Osteoblast (primary cell): Measurements from ENCODE around the gene CMSS1. TPM values are rescaled to one million over a fixed set of nuclear protein-coding genes. Genes with fewer than 3 reads are reported as not detected.

Experiments
- DNase-seq: peaks from one replicate; pipeline ENCODE4 v3.0.0; 2011; ENCODE audit warnings: low spot score, mixed read lengths; ENCODE audit not compliant: insufficient read length; ENCODE audit errors: missing footprints
- H2AFZ ChIP-seq: 2 replicates; pipeline ENCODE4 v1.6.0; 2011; ENCODE audit warnings: mild to moderate bottlenecking, low read length
- H3K27ac ChIP-seq: 2 replicates; pipeline ENCODE4 v1.5.1; 2011; ENCODE audit warnings: mild to moderate bottlenecking, low read depth, low read length, moderate library complexity
- H3K27me3 ChIP-seq: 2 replicates; pipeline ENCODE4 v1.6.0; 2012; ENCODE audit warnings: mild to moderate bottlenecking, control low read depth, inconsistent platforms, low read length, moderate library complexity; ENCODE audit not compliant: insufficient read depth
- H3K36me3 ChIP-seq: 2 replicates; pipeline ENCODE4 v1.5.1; 2011; ENCODE audit warnings: mild to moderate bottlenecking, low read length, control low read depth, moderate library complexity; ENCODE audit not compliant: insufficient read depth
- H3K4me1 ChIP-seq: 2 replicates; pipeline ENCODE4 v1.5.1; 2011; ENCODE audit warnings: mild to moderate bottlenecking, low read length, control low read depth, moderate library complexity; ENCODE audit not compliant: insufficient read depth
- H3K4me2 ChIP-seq: 2 replicates; pipeline ENCODE4 v1.6.0; 2011; ENCODE audit warnings: mild to moderate bottlenecking, low read length; ENCODE audit not compliant: insufficient read depth
- H3K4me3 ChIP-seq: fragments of 200-600 bp; sonication (generic); 3 replicates; pipeline ENCODE4 v1.5.1; 2012; ENCODE audit warnings: mild to moderate bottlenecking, low read length, inconsistent platforms; ENCODE audit not compliant: insufficient read depth
- H3K79me2 ChIP-seq: 2 replicates; pipeline ENCODE4 v1.6.0; 2012; ENCODE audit warnings: mild to moderate bottlenecking, low read length, control low read depth, inconsistent platforms; ENCODE audit not compliant: insufficient read depth
- H3K9me3 ChIP-seq: 2 replicates; pipeline ENCODE4 v1.5.1; 2011; ENCODE audit warnings: low read depth, low read length, control low read depth
- H4K20me1 ChIP-seq: 2 replicates; pipeline ENCODE4 v1.6.0; 2012; ENCODE audit warnings: mild to moderate bottlenecking, low read length, control low read depth; ENCODE audit not compliant: insufficient read depth
- CTCF ChIP-seq: IDR thresholded peaks from 2 replicates; pipeline ENCODE4 v1.5.1; 2011; ENCODE audit warnings: mild to moderate bottlenecking, low read depth, low read length, moderate library complexity; ENCODE audit errors: extremely low read depth
- total RNA-seq: library from RNA; depleted of rRNA; stranded (reverse); fragments of >200 nt; gene quantifications from 2 replicates; pipeline ENCODE4 v1.2.3, GENCODE V29; 2012

Gene CMSS1
- total RNA-seq, 1 donor: 15.9 TPM

GRCh38 chr3:99869621-99870020 is 52.0 kb downstream of the CMSS1 start:
- Histone ChIP-seq H3K27me3 (no peaks in the 10 kb centered on the region), H3K79me2 (peaks cover 78% of the 10 kb centered on the region), H3K4me1 (peaks cover 58% of the 10 kb centered on the region), H3K9me3 (no peaks in the 10 kb centered on the region), H3K4me2 (no peak overlapping the region), H3K36me3 (peaks cover 29% of the 10 kb centered on the region), H3K27ac (no peak overlapping the region), H2AFZ (no peak overlapping the region), H4K20me1 (peaks cover 3% of the 10 kb centered on the region), H3K4me3 (no peak overlapping the region)
- TF ChIP-seq CTCF: no peak
- no peak for DNase-seq

GRCh38 chr3:99870712-99871111 is 53.0 kb downstream of the CMSS1 start:
- Histone ChIP-seq H3K36me3 (peaks cover 26% of the 10 kb centered on the region), H3K4me1 (peaks cover 49% of the 10 kb centered on the region), H2AFZ (no peak overlapping the region), H3K9me3 (no peaks in the 10 kb centered on the region), H3K27me3 (no peaks in the 10 kb centered on the region), H3K27ac (no peak overlapping the region), H3K79me2 (peaks cover 85% of the 10 kb centered on the region), H3K4me3 (no peak overlapping the region), H4K20me1 (peaks cover 3% of the 10 kb centered on the region), H3K4me2 (no peak overlapping the region)
- DNase-seq: no peak
- no peak for TF ChIP-seq CTCF

GRCh38 chr3:99871231-99872045 is 53.8 kb downstream of the CMSS1 start:
- Histone ChIP-seq H3K4me2 (no peak overlapping the region), H4K20me1 (peaks cover 3% of the 10 kb centered on the region), H3K27me3 (no peaks in the 10 kb centered on the region), H3K4me1 (peaks cover 45% of the 10 kb centered on the region), H3K36me3 (peaks cover 26% of the 10 kb centered on the region), H3K4me3 (no peak overlapping the region), H3K9me3 (no peaks in the 10 kb centered on the region), H3K27ac (no peak overlapping the region), H3K79me2 (peaks cover 87% of the 10 kb centered on the region), H2AFZ (no peak overlapping the region)
- no peak for TF ChIP-seq CTCF
- no peak for DNase-seq

GRCh38 chr3:99872923-99873254 is 55.2 kb downstream of the CMSS1 start:
- H3K4me1 ChIP-seq: peaks cover 37% of the 10 kb centered on the region
- no peak for TF ChIP-seq CTCF
- H3K4me3 ChIP-seq: peak overlapping the region; percentile 16
- H3K27ac ChIP-seq: peak overlapping the region; percentile 41
- no peaks in the 10 kb centered on the region for H4K20me1 ChIP-seq
- H3K27me3 ChIP-seq: no peaks in the 10 kb centered on the region
- peaks cover 21% of the 10 kb centered on the region for H3K36me3 ChIP-seq
- H2AFZ ChIP-seq: no peak overlapping the region
- no peaks in the 10 kb centered on the region for H3K9me3 ChIP-seq
- peak overlapping the region; percentile 81 for H3K4me2 ChIP-seq
- DNase-seq: no peak
- peaks cover 77% of the 10 kb centered on the region for H3K79me2 ChIP-seq
